AG08395 (cell line): Measurements from ENCODE around the gene TM7SF2.

Source experiments
- DNase-seq: peaks from one replicate; pipeline ENCODE4 v3.0.0; 2012; ENCODE audit warnings: mixed read lengths, low spot score

TM7SF2 gene

GRCh38 chr11:65111744-65112545 is at the start of gene TM7SF2:
TM7SF2 (plus strand) TSS chr11:65111872; CDS start chr11:65112016, 144 bp downstream.
- peak; percentile 96 for DNase-seq

DNA sequence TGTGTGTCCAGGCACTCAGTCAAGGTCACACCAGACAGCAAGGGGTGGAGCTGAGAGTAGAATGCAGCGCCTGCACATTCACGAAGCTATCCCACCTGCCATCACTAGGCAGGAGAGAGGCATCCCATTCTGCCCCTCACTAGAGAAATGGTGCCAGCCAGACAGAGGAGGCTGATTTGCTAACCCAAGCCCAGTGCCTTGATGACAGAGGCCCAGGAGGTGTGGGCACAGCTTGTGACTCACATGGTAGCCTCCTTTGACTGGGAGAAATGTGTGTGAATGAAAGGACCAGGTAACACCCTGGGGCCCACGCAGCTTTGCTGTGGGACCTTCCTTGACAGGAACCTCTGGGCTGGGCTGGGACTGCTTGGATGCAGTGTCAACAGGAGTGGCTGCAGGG is 48.1 kb upstream of the TM7SF2 start:
- no peak for DNase-seq

DNA sequence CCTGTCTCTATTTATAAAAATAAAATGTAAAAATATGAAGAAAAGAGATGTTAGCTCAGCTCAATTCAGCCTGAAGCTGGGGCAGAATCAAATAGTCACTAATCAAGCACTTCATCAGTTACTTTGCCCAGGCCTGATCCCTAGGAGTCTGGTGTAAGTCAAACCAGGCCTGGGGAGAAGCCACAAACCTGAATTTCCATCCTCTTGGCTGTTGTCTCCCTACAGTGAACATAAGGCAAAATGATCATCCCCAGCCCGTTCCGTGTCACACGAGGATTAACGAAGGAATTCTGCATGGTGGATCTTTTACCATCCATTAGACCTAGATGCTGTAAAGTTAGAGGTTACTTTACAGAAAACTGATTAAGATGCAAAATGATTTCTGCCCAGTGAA is 46.8 kb upstream of the TM7SF2 start:
- no peak for DNase-seq

- DNase-seq = no peak
Measured at GRCh38 chr11:65065851-65066250, 45.8 kb upstream of the TM7SF2 start.

DNA sequence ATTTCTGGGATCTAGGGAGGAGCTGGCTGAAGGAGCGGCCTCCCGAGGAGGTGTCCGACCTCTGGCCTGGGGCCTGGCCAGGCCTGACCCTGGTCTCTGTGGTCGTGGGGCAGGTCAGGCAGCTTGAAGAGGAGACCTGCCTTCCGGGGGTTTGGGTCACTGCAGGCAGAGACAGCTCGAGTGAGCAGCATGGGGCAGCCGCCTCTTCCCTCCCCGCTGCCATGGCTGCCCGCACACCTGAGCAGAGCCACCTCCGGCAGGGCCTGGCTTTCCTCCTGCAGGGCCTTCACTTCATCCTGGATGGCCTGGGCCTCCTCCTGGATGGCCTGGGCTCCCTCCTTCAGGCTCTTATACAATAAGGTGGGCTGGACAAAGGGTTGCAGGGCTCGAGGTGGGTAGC is 45.4 kb upstream of the TM7SF2 start:
- DNase-seq = no peak

DNA sequence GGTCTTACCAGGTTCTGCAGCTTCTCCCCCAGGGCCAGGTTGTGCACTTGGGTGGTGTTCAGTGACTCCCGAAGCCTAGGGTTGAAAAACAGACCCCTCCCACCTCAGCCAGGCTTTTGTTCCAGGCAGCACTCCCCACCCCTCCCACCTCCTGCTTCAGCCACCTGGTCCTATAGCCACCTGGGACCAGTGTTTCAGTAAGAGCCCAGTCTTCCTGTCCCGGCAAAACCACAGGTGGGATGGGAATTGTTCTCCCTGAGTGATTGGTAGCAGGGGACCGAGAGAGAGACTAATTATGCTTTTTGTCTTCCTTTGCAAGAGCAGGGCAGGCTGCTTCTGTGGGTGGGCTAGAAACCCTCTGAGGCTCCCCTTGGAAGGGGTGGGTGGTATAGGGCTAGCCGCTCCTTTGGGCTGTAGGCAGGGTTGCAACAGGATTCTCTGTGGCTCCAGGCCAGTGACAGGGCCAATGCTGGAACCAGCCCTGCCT is 44.8 kb upstream of the TM7SF2 start:
- DNase-seq = no peak

GRCh38 chr11:65067446-65067845 is 44.2 kb upstream of the TM7SF2 start:
- no peak for DNase-seq

DNA sequence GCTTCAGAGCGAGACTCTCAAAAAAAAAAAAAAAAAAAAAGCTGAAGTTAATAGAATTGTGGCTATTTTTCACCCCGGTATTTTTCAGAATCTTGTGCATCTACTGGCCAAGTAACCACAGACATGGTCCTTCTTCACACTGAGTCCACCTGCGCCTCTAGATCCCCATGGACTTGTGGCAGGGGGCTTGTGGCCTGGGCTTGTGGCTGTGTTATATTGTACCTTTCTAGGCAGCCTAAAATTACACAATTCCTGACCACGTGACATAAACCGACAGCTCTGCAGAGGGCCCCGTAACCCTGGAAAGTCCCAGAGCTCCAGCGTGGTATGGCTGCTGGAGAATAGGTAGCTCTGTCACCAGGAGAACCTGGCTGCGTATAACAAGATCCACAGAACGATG is 42.5 kb upstream of the TM7SF2 start:
- no peak for DNase-seq

- DNase-seq = no peak
Measured at GRCh38 chr11:65071907-65072630, 39.6 kb upstream of the TM7SF2 start.

DNA sequence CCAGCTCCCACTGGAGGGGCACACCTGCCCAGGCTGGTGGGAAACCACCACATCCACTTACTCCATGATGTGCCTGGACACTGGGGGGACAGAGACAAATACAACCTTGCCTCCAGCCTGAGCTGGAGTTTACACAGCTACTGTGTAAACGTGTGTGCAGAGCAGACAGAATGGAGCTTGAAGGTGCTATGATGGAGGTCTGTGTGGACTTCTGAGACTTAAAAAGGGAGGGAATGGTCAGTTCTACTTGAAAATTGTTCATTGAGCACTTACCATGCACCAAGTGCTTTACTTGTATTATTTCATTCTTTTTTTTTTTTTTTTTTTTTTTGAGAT is 39.1 kb upstream of the TM7SF2 start:
- no peak for DNase-seq

- no peak for DNase-seq
Measured at GRCh38 chr11:65077451-65077850, 34.2 kb upstream of the TM7SF2 start.

DNA sequence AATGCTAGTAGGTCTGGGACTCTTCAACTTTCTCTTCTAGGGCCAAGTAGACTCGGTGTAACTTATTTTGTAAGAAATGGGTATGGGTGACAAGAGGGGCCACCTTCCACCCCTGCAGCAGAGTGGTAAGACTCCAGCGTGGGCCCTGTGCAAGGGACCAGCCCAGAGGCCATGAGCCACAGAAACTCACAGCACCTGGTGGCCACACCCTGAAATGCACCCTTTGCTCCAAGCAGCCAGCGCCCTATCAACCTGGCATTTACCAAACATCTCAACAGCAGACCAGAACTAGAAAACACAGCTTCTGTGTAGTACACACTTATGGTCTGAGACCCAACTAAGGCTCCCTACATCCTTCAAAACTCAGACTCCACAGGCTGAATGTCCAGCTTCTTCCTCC is 33.5 kb upstream of the TM7SF2 start:
- peak; percentile 51 for DNase-seq

GRCh38 chr11:65078786-65079342 is 32.8 kb upstream of the TM7SF2 start:
- DNase-seq = no peak

GRCh38 chr11:65083134-65083833 is 28.4 kb upstream of the TM7SF2 start:
- DNase-seq = no peak

DNA sequence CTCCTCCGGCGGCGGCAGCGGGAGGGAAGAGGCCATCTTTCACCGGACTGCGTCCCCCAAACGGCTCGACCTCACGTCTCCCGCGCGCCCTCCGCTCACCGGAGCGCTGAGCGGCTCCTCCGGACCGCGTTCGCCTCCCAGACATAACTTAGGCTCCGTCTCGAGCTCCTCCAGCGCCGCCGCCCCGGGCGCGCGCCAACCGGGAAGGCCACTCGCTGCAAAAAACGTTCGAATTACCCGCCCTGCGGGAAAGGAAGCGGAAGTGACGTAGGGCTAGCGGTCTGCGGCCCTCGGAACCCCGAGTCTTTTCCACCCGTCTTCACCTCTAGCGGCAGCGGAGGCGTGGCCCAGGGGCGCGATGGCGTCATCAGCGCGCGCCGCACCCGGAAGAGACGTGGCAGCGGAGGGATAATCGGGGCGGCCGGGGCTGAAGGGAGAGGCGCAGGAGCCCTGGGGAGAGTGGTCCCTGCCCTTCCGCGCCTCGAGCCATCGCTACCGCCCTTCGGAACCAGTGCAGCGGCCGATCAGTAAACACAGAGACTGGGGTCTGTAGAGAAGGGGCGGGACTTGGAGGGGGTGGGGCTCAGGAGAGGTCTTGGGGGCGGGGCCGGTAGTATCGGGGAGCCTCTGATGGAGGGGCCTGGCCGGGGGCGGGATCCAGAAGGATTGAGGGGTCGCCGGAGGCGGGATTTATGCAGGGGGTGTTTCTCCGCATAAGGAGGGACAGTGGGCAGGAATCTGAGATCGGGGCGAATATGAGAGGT is 27.7 kb upstream of the TM7SF2 start, which contains the start of the genes CDCA5 and ZFPL1:
Gene CDCA5 (minus strand): TSS at position 207 of the 764 bp plus-strand sequence. CDS start 62 bp downstream, at position 145.
Gene ZFPL1 (plus strand): TSS at position 389 of the 764 bp plus-strand sequence. CDS start 477 bp downstream, outside the sequence.
- peak; percentile 100 for DNase-seq

DNA sequence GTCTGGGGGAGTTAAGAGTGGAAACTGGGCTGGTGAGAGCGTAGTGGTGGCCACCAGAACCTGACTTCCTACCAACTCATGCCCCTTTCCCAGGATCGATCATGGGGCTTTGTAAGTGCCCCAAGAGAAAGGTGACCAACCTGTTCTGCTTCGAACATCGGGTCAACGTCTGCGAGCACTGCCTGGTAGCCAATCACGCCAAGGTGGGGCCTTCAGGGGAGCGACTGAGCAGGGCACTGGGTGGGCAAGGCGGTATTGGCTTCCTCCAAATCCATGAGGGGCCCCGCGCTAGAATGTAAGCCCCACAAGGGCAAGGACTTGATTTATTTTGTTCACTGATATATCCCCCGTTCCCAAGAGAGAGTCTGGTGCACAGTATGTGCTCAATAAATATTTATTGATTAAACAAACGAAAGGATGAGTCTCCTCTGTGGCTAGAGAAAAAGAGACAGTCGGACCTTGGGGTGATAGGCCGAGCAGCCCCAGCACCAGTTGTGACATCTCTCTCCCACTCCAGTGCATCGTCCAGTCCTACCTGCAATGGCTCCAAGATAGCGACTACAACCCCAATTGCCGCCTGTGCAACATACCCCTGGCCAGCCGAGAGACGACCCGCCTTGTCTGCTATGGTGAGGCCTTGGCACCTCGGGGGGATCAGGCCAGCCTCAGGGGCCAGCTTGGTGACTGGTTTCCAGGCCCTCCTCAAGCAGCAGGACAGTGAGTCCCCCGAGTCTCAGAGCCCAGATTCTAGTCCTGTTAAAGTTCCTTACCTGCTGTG is 26.9 kb upstream of the TM7SF2 start:
- no peak for DNase-seq

- no peak for DNase-seq
Measured at GRCh38 chr11:65085446-65085845, 26.2 kb upstream of the TM7SF2 start.

GRCh38 chr11:65086809-65087208 is 24.9 kb upstream of the TM7SF2 start:
- DNase-seq = no peak

DNA sequence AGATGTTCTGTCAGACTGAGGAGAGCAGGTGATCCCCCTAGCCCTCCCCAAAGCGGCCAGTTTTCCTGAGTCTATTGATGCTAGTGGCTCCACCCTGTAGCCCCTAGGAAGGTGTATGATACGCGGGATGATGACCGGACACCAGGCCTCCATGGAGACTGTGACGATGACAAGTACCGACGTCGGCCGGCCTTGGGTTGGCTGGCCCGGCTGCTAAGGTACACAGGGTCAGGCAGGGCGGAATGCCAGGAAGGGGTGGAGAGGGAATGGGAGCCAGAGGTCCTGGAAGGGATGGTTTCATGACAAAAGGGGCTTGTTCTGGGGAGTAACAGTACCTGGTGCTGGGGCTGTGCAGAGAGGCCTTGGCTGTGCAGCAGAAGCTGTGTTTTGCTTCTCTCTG is 24.5 kb upstream of the TM7SF2 start:
- DNase-seq = no peak

- DNase-seq = no peak
Measured at GRCh38 chr11:65087827-65088226, 23.8 kb upstream of the TM7SF2 start.

DNA sequence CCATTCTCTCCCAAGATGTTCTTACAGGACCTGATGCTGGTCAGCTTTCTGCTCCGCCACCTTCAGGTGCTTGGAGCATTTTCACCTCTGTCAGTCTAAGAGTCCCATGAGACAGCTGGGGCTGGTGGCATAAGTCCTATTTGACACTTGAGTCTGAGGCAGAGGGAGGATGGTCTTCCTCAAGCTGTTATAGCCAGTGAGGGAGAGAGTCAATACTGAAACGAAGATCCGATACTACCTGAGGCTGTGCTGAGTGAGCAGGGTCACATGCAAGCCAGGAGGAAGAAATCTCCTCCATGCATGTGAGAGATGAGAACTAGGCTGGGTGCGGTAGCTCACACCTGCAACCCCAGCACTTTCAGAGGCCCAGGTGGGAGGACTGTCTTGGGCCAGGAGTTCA is 22.1 kb upstream of the TM7SF2 start:
- DNase-seq = no peak
